Measurements from ENCODE around the gene HJURP. TPM values are rescaled to one million over a fixed set of nuclear protein-coding genes. Genes with fewer than 3 reads are reported as not detected.

The HJURP gene
- polyA plus RNA-seq, 2 of the 4 experiments (the other 2 are of a cell fraction): 103 to 111 TPM

GRCh38 chr2:233816334-233816733 lies 38.0 kb downstream of the HJURP start:
- Histone ChIP-seq H3K4me3 (no peak overlapping the region), H3K9me3 (no peaks in the 10 kb centered on the region), H3K27ac (peak overlapping the region; percentile 4 to 81; a peak in 5 of 6 replicates), H3K4me1 (peaks cover 24% of the 10 kb centered on the region), H3K4me2 (no peak overlapping the region)
- FAIRE-seq (no peak), ATAC-seq (no peak), DNase-seq (ENCODE audit: low read depth in 1 of 2, low spot score in 1 of 2) (no peak)
- 44% methylated on average over 2 of the region's 2 CpGs for WGBS (ENCODE audit: missing lambda C conversion rate)
- CTCF ChIA-PET: interaction anchor here (1.0 kb wide), 1 partner anchor 22 kb away, joined by 3 read pairs; no protein-coding TSS in a partner anchor
- TF ChIP-seq E2F6 (IDR thresholded peaks at IDR 0.05; ENCODE audit: borderline replicate concordance, low read depth) (no peak), FOSB (CRISPR knock-in tag; IDR thresholded peaks at IDR 0.05) (no peak), EP300 (IDR thresholded peaks at IDR 0.05) (no peak), MAFK (IDR thresholded peaks at IDR 0.05; ENCODE audit: partially characterized antibody) (no peak), GATA3 (IDR thresholded peaks at IDR 0.05; ENCODE audit: borderline replicate concordance) (no peak), SMC3 (IDR thresholded peaks at IDR 0.05) (no peak), KDM5A (IDR thresholded peaks at IDR 0.05) (no peak), EHF (CRISPR knock-in tag; IDR thresholded peaks at IDR 0.05) (no peak), SREBF2 (IDR thresholded peaks at IDR 0.05) (no peak), HOXB5 (CRISPR knock-in tag; IDR thresholded peaks at IDR 0.05) (no peak), PHF8 (IDR thresholded peaks at IDR 0.05; ENCODE audit: borderline replicate concordance, low read depth) (no peak), RNF2 (IDR thresholded peaks at IDR 0.05; ENCODE audit: borderline replicate concordance, low read depth) (no peak), CBX2 (IDR thresholded peaks at IDR 0.05; ENCODE audit: borderline replicate concordance, low read depth) (no peak), RFX5 (IDR thresholded peaks at IDR 0.05) (no peak), POLR2AphosphoS2 (conservative IDR thresholded peaks at IDR 0.05; ENCODE audit: low read length) (no peak), CHD2 (IDR thresholded peaks at IDR 0.05; ENCODE audit: low read length, partially characterized antibody) (no peak), ZNF302 (CRISPR knock-in tag; IDR thresholded peaks at IDR 0.05) (no peak)
- TF ChIP-seq, protein P1, sequence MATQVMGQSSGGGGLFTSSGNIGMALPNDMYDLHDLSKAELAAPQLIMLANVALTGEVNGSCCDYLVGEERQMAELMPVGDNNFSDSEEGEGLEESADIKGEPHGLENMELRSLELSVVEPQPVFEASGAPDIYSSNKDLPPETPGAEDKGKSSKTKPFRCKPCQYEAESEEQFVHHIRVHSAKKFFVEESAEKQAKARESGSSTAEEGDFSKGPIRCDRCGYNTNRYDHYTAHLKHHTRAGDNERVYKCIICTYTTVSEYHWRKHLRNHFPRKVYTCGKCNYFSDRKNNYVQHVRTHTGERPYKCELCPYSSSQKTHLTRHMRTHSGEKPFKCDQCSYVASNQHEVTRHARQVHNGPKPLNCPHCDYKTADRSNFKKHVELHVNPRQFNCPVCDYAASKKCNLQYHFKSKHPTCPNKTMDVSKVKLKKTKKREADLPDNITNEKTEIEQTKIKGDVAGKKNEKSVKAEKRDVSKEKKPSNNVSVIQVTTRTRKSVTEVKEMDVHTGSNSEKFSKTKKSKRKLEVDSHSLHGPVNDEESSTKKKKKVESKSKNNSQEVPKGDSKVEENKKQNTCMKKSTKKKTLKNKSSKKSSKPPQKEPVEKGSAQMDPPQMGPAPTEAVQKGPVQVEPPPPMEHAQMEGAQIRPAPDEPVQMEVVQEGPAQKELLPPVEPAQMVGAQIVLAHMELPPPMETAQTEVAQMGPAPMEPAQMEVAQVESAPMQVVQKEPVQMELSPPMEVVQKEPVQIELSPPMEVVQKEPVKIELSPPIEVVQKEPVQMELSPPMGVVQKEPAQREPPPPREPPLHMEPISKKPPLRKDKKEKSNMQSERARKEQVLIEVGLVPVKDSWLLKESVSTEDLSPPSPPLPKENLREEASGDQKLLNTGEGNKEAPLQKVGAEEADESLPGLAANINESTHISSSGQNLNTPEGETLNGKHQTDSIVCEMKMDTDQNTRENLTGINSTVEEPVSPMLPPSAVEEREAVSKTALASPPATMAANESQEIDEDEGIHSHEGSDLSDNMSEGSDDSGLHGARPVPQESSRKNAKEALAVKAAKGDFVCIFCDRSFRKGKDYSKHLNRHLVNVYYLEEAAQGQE (IDR thresholded peaks at IDR 0.05): no peak
- TF ChIP-seq, protein P2, sequence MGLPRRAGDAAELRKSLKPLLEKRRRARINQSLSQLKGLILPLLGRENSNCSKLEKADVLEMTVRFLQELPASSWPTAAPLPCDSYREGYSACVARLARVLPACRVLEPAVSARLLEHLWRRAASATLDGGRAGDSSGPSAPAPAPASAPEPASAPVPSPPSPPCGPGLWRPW (IDR thresholded peaks at IDR 0.05): no peak
- POLR2A ChIA-PET: no interaction called here

- WGBS (ENCODE audit: missing lambda C conversion rate): 84% methylated on average over 6 of the region's 6 CpGs
- no peak overlapping the region for H3K4me3 ChIP-seq
- no peaks in the 10 kb centered on the region for H3K9me3 ChIP-seq
- no peak overlapping the region for H3K4me2 ChIP-seq
- ATAC-seq: no peak
- no peak overlapping the region for H3K27ac ChIP-seq
- TF ChIP-seq CBX2 (IDR thresholded peaks at IDR 0.05; ENCODE audit: borderline replicate concordance, low read depth) (no peak), CBX8 (IDR thresholded peaks at IDR 0.05) (no peak), FOSB (CRISPR knock-in tag; IDR thresholded peaks at IDR 0.05) (no peak), HOXB5 (CRISPR knock-in tag; IDR thresholded peaks at IDR 0.05) (no peak), RNF2 (IDR thresholded peaks at IDR 0.05; ENCODE audit: borderline replicate concordance, low read depth) (no peak), USF2 (IDR thresholded peaks at IDR 0.05) (no peak), MYC (IDR thresholded peaks at IDR 0.05; ENCODE audit: borderline replicate concordance, low read length) (no peak), ZNF302 (CRISPR knock-in tag; IDR thresholded peaks at IDR 0.05) (no peak), PHF8 (IDR thresholded peaks at IDR 0.05; ENCODE audit: borderline replicate concordance, low read depth) (no peak)
- TF ChIP-seq, protein P3, sequence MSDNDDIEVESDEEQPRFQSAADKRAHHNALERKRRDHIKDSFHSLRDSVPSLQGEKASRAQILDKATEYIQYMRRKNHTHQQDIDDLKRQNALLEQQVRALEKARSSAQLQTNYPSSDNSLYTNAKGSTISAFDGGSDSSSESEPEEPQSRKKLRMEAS (IDR thresholded peaks at IDR 0.05): no peak
- ChIA-PET CTCF (no interaction called here), POLR2A (no interaction called here)
- no peak for DNase-seq (ENCODE audit: low read depth in 1 of 2, low spot score in 1 of 2)
- FAIRE-seq: no peak
- peaks cover 24% of the 10 kb centered on the region for H3K4me1 ChIP-seq
Measured at GRCh38 chr2:233815861-233816260, 38.5 kb downstream of the HJURP start.
